GM18507 (cell line): ENCODE data around the gene TPRKB.
"Not testable (repeated sequence)": the region's sequence is repeated elsewhere in the genome, so short reads cannot be mapped to it uniquely, and the experiment has no call there.

Source experiments
- DNase-seq: peaks from one replicate; pipeline ENCODE4 v3.0.0; 2011; ENCODE audit warnings: low read depth; ENCODE audit not compliant: insufficient read length; ENCODE audit errors: extremely low spot score
- FAIRE-seq: peaks from 2 replicates; lab custom pipeline; 2011; peaks lifted over from hg19 to GRCh38; lab: Jason Lieb, UNC

Gene TPRKB

DNA sequence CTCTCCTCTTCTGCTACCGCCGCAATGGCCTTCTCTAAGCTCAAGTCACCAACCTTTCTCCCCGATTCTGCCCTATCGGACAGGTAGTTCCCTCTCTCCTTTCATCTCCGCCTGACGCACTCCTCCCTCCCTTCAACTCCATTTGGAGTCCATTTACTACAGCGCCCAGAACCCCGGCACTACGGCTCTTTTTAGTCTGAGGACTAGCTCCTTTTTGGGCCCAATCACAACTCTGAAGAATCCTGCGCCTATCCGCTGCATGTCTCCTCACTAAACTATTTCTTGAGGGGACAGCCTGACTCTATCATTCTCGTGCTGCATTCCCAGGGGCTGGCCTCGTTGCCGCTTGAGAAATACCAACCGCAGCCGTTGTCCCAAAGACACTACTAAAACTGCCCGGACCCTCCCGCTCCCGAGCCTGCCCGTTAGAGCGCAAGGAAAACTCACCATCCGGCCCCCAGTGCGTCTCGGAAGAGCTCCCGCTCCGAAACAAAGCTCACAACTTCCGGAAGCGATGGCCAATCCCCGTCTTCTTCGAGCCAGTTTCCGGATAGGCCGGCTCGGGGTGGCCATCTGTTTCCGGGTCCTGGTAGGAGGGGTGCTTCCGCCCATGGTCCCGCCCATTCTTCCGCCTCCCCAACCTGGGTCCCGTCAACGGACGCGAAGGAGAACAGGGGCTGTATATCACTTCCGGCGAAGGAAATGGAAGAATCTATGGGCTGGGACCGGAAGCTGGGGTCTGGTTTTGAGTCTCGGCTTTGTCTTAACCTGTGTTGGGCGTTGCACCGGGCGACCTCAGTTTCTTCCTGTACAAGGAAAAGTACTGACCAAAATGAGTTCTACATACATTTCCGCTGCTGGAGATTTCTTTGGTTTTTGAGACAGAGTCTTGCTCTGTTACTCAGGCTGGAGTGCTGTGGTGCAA lies at the start of gene TPRKB:
Gene TPRKB (minus strand): TSS at position 491 of the 925 bp plus-strand sequence. CDS start 2,776 bp downstream, outside the sequence.
- peak; percentile 95 for FAIRE-seq
- peak; percentile 98 for DNase-seq

DNA sequence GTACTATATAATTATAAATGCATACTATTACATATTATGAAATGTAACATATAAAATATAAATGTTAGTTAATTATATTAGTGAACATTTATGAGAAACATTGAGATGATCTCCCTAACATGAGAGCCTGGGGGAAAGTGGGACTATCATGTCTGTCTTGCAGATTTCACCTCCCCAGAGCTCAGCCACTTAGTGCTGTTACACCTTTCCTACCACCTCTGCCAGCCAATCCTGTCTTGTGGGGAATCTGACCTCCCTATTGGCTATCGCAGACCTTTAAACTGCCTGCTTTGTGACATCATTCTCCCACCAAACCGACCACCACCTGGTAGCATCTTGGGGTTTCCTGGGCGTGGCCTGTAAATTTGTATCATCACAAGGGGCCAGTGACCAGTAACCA lies 46.7 kb upstream of the TPRKB start, which contains the start of gene C2orf78:
Gene C2orf78 (plus strand): TSS at position 301 of the 400 bp plus-strand sequence. CDS start 127 bp downstream, outside the sequence.
- not testable (repeated sequence) for DNase-seq, FAIRE-seq

DNA sequence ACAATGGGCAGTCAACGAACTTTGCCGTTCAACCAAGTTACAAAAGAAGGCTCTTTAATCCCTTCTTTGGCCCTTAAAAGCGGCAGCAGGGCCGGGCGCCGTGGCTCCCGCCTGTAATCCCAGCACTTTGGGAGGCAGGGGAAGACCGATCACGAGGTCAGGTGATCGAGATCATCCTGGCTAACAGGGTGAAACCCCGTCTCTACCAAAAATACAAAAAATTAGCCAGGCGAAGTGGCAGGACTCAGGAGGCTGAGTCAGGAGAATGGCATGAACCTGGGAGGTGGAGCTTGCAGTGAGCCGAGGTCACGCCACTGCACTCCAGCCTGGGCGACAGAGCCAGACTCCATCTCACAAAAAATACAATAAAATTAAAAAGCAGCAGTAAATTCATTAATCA lies 46.3 kb upstream of the TPRKB start:
- DNase-seq, FAIRE-seq: not testable (repeated sequence)

DNA sequence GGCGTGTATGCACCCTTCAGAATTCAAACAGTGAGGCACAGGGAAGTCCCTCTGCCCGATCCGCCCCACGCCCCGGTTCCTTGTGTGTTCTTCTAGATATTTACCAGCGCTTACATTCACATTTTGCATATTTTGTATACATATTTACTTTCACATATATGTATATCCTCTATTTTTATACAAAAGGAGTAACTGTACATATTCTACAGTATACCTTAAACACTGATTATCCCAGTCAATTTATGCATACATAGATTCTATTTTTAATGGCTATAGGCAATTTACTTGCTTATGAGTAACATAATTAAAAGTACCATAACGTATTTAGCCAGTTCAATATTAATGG lies 43.1 kb upstream of the TPRKB start:
- no peak for DNase-seq
- FAIRE-seq = no peak

DNA sequence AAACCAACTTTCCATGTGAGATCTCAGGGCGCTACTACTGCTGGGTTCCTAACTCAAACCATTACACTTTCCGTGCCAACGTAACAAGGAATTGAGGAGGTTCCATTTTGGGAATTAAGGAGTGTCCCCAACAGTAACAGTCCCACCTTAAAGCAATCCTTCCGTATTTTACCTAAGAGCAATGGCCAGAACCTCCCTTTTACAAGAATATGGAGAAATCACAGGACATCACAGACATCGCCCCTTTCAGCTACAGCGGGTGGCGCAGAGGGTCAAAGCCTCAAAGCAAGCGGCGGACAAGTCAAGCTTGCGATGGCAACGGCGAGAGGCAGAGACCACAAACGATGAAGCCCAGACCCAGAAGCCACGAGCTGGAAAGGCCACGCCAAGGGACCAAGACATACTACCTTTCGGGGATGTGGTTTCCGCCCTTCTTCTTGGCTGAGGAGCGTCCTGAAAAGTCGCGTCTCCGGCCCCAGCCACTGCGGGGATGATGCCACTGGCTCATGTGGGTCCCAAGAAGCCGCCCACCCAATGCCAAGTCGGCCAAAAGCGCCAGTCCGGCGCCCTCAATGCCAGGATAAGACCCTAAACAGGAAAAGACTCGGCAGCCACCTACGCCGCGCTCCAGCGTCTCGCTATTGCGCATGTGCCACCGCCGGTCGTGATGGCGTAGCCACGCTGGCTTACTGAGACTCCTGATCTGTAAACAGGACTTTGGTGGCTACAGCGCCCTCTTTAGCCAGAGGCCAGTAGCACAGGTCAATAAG lies 42.5 kb upstream of the TPRKB start, which contains the start of gene DUSP11:
Gene DUSP11 (minus strand): TSS at position 637 of the 770 bp plus-strand sequence. CDS start 129 bp downstream, at position 508.
- peak; percentile 88 for DNase-seq
- FAIRE-seq = peak; percentile 97

DNA sequence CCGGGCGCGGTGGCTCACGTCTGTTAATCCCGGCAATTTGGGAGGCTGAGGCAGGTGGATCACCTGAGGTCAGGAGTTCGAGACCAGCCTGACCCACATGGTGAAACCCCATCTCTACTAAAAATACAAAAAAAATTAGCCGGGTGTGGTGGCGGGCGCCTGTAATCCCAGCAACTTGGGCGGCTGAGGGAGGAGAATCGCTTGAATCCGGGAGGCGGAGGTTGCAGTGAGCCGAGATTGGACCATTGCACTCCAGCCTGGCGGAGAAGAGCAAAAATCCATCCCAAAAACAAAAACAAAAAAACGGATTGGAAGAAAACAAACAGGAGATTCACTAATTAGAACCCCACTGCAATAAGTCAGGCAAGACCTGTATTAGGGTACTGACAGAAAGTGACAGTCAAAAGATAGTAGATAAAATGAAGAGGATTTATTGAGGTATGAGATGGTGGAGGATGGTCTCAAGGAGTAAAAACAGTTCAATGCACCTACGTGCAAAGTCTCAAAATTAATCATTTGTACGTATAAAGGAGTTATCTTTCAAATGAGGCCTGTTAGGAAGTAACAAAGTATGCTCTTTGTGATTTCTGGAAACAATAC lies 41.8 kb upstream of the TPRKB start:
- not testable (repeated sequence) for DNase-seq, FAIRE-seq

DNA sequence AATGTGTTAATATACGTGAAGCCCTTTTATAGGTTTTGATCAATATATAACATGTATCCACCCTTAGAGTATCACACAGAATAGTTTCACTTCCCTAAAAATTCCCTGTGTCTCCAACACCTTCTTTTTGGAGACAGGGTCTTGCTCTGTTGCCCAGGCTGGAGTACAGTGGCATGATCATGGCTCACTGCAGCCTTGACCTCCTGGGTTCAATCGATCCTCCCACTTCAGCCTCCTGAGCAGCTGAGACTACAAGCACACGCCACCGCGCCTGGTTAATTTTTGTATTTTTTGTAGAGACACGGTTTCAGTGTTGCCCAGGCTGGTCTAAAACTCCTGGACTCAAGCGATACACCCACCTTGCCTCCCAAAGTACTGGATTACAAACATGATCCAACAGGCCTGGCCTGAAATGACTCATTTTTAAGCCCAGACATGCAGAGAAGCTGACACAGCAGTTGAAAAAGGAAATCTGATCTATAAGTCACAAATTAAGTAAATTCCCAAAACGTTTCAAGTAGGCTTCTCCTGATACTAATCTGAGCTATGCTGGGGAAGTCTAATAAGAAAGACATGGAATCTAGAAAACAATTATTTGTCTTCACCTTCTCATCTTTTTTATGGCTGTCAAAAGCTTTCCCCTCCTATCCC lies 39.8 kb upstream of the TPRKB start:
- FAIRE-seq = no peak
- no peak for DNase-seq

DNA sequence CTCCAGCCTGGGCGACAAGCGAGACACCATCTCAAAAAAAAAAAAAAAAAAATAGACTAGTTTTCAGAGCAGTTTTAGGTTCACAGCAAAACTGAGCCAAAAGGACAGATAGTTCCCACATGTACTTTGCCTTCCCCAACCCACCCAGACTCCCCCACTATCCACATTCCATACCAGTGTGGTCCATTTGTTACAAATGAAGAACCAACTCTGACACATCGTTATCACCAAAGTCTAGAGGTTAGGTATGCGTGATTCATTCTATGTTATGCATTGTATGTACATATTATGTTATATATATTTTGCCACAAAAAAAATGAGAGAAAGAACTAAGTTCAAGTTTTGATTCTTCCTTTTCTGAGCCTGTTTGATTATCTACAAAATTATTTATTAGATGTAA lies 39.2 kb upstream of the TPRKB start:
- FAIRE-seq = no peak
- DNase-seq = no peak

DNA sequence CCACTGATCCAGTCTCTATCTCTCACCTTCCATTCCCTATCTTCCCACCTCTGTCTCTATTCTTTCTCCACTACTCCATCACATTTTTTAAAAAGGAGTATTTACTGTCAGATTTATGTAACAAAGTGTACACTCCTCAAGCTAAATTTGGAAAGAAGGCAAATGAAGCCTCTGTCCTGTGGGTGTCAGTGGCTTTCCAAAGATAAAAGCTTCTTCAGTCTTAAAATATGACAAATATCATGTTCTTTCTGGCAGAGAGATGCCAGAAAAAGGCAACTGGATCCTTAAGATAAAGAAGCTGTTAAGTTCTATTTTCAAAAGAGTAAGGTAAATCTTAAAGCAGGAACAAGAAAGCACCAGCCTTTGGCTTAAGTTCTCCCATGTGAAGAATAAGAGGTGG lies 35.7 kb upstream of the TPRKB start:
- FAIRE-seq (no peak), DNase-seq (no peak)

DNA sequence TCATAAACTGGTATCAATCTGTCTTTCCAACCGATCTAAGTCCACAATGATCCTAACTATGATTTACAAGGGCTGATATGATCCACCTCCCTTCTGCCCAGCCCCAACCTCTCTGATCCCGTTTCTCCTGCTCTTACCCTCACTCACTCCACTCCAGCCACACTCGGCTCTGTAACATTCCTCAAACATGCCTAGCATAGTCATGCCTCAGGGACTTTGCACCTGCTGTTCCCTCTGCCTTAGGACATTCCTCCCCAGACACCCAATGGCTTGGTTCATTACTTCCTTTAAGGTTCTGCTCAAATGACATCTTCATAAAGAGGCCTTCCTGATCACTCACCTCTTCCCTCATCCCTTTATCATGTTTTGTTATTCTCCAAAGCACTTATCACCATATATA lies 33.6 kb upstream of the TPRKB start:
- FAIRE-seq (no peak), DNase-seq (no peak)

DNA sequence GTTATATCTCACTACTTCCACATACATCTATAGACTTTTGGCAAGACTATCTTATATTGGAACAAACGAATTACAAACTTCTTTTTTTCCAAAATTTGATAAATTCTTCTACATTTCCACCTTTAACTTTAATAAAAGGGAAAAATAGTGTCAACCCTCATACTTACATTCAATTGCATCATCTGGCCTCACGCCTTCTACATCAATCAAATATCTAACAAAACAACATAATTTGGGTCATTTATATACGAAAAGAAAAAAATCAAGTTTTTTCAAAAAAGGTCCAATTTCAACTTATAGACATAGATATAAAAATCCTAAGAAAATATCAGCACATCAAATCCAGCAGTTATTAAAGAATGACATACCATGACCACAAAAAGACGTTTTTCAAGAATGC lies 29.8 kb upstream of the TPRKB start:
- FAIRE-seq = no peak
- no peak for DNase-seq

DNA sequence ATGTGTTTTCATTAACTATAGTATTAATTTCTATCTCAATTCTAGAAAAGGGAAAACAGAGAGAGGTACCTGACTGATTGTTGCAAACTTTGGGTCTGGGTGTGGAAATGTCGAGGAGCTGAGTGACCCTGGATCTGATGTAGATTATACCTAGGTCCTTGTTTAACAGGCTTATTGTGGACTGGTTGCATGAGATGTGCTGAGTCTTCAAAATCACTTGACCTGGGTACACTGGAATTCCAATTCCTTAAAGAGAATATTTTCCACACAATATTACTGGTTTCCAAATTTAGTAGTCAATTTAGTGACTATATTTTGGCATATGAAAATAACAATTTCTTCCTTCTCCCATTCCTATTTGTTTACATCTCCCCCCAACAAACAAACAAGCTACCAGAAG lies 29.2 kb upstream of the TPRKB start:
- FAIRE-seq = no peak
- DNase-seq = no peak

DNA sequence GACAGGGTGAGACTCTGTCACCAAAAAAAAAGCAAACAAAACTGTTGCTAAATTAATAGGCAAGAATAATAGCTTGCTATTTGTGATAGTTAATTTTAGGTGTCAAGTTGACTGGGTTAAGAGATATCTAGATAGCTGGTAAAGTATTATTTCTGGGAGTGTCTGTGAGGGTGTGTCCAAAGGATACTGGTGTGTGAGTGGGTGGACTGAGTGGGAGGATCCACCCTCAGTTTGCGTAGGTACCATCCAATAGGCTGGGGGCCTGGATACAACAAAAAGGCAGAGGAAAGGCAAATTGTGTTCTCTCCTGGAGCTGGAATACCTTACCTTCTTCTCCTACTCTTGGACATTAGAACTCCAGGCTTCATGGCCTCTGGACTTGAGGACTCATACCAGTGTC lies 27.8 kb upstream of the TPRKB start:
- no peak for FAIRE-seq
- DNase-seq = no peak

DNA sequence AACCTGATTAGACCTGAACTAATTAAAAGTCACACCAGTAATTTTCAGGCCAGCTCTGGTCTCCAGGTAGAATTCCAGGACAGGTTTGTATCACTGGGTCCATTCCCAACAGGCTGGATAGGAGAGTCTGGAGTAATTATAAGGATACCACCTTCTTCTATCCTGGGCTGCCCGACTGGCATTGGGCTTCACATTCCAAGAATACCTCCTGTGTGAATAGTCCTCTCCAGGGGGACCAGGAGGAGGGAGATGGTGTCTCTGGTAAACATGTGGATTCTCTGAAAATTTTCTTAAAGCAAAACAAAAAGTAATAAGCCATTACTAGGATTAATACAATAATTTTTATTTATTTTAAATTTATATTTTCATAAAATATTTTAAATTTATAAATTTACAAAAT lies 25.4 kb upstream of the TPRKB start:
- no peak for FAIRE-seq
- DNase-seq = no peak

DNA sequence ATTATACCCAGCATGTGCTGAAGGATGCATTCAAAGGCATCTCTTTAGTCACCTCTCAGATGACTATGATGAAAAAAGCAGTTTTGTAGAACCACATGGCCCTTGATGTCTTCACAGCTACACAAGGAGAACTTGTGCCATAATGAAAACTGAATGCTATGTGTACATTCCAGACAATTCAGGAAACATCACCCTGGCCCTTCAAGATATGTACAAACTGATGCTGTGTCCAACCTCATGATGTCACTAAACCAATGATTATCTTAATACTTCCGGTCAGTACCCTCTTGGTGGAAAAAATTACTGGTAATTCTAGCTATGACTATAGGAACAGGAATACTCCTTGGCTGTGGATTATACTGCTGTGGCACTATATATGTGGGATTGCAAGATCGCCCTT lies 22.8 kb upstream of the TPRKB start:
- no peak for FAIRE-seq
- DNase-seq = no peak

DNA sequence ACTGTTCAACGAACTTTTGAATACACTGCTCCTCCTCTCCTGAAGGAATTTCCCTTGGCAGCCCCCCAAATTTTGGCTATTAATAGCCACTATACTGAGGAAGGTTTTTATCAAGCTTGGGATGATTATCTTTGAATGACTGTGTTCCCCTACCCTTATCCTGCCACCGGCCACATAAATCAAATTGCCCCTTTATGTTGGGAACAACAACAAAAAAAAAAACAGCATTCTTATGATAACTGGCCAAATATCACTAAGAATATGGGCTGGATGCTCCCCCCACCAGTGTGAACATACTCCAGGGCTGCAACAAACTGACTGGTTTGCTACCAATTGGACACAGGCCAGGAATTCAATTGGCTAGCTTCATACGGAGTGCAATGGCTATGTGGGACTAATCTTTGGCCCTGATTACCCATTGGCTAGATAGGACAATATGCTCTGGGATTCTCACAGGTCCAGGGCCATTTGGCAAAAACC lies 22.2 kb upstream of the TPRKB start:
- DNase-seq (no peak), FAIRE-seq (no peak)

DNA sequence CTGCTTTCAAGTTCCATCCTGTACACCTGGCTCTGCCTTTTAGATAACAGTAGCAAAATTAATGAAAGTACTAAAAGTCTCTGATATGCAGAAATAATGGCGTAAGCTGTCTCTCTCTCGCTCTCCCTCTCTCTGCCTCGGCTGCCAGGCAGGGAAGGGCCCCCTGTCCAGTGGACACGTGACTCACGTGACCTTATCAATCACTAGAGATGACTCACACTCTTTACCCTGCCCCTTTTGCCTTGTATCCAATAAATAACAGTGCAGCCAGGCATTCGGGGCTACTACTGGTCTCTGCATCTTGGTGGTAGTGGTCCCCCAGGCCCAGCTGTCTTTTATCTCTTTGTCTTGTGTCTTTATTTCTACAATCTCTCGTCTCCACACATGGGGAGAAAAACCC lies 17.2 kb upstream of the TPRKB start:
- FAIRE-seq, DNase-seq: not testable (repeated sequence)

DNA sequence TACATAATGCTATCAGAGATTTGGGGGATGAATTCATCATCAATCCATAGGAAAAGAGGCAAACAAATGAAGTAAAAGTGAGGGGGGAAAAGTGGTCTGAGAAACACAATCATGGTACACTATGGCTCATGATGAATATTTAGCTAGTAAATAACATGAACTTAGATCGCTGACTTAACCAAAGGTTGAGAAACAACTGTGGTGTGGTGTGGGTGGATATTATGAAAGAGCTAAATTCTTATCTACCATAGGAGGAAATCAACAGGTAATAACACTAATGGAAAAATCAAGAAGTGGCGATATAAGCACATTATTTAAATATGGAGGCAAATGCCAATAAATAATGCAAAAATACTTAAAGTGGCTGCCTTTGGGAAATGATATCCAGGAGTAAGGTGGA lies 12.2 kb upstream of the TPRKB start:
- no peak for DNase-seq
- no peak for FAIRE-seq

DNA sequence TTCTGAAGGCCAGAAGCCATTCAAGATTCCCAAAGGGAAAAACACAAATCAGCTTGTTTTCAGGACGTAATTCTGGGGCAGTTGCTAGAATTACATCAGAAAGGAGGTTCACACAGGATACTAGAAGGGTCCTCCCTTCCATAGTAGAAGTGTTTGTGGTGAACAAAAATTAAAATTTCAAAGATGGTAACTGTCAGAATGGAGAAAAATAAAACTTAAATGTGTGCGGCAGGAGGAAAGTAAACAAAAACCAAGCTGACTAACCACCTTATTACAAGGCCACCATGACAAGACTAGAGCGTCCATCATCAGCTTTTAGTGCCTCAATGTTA lies 9.7 kb upstream of the TPRKB start:
- no peak for DNase-seq
- FAIRE-seq = no peak
